ENCODE measurements around the gene GPR176.
A peak's percentile ranks its signal among the peaks of the same experiment; 100 is the strongest.

GPR176 gene

DNA sequence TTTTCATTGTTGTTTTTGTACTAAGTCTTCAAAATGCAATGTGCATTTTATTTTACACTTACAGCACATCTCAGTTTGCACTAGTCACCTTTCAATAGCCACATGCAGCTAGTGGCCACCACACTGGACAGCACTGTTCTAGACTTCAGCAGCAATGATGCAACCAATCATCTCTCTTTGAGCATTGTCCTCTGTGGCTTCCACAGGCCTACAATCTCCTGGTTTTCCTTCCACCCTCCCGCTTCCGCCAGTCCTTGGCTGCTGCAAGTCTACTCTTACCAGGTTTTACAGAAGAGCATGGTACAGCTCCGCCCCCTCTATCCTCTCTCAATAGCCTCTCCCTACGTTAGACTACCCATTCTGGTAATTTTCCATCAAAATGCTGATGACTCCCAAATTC lies 112.3 kb downstream of the GPR176 start:
- no peak for DNase-seq (ENCODE audit: low spot score)

DNA sequence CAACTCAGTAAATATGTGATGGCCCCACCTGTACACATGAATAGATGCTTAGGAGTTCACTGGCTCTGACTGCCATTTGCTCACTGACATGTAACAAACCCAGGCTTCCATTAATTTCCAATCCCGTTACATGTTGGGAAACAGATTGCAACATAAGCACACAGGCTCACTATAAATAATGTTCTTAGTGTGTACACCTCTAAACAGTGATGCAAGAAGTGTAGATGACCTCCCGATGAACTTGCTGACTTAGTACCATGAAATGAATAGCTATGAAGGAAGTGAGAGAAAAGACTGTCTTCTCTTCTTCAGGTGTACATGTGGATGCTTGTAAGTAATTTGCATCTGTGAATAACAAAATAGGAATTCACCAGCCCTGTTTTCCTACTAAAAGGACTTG lies 116.0 kb downstream of the GPR176 start:
- DNase-seq (ENCODE audit: low spot score): no peak

DNA sequence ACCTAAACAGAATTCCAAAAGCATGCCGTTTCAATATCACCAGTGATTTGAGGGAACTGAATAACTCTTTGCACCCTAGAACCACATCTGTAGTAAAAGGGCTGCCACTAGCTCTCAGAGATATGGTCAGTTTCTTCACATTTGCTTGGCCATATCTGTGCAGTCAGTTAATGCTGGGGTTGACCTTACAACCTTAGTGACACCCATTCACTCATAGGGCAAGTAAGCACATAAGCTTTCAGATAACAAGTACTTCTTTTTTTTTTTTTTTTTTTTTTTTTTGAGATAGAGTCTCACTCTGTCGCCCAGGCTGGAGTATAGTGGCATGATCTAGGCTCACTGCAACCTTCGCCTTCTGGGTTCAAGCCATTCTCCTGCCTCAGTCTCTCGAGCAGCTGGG lies 117.0 kb downstream of the GPR176 start:
- no peak for DNase-seq (ENCODE audit: low spot score)

DNA sequence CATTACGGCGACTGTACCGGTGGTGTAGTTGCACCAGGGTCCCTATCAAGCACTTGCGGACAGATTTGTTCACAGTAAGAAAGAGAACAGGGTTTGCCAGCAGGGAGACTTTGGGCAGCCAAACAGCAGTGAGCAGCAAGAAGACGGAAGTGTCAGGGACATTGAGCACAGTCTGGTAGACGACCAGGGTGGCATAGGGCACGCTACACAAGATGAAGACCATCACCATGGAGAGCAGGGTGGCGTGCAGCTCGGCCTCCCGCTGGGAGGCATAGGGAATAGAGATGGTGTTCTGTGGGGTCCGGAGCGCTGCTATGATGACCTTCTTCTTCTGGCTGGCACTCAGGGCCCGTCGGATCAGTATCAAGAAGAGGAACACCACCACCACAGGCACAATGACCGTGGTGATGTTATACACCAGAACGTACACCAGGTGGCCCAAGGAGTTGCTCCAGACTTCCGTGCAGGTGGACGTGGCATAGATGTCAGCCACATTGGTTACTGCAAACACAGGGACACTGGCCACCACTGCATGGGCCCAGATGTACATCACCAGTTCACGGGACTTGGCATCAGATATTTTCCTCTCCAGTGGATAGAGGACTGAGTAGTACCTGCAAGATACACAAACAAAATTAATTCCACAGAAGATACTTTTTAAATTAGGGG lies 118.3 kb downstream of the GPR176 start:
- peak; percentile 27 for DNase-seq (ENCODE audit: low spot score)

DNA sequence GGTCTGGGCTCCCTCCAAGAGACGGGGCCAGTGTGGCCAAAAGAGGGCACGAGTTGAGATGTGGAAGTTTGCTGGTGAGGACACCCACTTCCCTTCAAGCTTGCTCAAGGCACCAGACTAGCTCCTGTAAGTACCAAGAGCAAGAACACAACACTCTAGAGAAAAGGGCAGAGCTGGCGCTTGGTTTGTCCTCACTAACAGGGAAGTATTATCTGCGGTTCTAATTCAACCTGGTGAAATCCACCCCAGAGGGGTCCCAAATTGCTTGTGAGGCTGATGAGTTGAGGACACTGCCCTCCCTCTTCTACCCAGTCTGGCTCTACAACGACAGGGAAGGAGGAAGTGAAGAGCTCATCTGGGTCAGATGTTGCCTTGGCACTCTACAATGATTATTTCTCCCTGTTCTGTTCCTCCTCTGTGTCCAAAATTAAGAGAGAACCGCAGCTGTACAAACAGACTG lies 120.5 kb downstream of the GPR176 start:
- DNase-seq (ENCODE audit: low spot score): no peak

DNA sequence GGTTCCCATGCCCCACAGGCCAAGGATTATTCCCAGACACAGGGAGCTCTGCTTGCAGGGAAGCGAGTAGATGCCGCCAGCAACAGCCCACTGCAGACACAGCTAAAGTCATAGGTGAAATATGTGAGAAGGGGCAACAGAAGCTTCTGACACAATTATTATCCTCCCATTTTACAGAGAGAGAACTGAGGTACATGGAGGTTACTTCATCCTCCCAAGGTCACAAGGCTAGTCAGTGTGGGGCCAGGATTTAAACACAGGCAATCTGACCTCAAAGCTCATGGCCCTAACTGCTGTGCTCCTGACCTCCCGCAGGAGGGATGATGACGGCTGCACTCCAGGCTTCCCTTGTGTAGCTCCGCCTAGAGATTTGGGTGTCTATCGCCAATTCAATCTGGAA lies 121.7 kb downstream of the GPR176 start:
- no peak for DNase-seq (ENCODE audit: low spot score)

DNA sequence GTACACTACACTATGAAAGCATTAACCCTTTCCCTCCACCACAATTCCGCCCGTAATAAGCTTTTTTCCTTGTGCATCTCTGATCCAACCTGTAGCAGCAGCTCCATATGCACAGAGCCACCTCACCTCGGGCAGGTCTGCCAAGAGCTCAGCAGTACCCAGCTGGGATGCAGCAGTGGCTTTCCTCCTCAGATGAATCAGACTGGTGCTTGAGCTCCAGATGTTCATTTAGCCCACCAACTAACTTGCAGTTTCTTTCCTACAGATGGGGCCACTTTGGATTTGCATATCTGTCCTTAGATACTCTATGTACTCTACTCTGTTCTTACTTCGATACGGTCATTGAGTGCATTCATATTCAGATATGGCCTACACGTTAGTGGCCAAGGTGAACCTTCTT lies 122.7 kb downstream of the GPR176 start:
- no peak for DNase-seq (ENCODE audit: low spot score)

DNA sequence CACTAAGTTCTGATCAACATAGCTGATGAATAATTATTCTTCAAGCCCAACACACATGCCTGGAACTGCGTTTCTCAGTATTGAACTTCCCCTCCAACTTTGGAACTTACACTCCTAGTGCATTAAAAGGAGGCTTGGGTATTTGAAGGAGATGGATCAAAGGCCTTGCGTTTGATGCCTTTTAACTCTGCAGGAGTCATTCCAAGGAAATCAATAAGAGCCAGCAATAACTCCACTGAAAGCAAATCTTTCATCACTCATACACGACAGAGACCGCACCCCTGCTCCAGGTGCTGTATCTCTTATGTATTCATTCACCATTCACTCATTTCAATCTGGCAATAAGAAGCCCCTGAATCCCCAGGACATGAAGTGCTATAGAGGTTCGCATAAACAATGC lies 123.5 kb downstream of the GPR176 start:
- no peak for DNase-seq (ENCODE audit: low spot score)

DNA sequence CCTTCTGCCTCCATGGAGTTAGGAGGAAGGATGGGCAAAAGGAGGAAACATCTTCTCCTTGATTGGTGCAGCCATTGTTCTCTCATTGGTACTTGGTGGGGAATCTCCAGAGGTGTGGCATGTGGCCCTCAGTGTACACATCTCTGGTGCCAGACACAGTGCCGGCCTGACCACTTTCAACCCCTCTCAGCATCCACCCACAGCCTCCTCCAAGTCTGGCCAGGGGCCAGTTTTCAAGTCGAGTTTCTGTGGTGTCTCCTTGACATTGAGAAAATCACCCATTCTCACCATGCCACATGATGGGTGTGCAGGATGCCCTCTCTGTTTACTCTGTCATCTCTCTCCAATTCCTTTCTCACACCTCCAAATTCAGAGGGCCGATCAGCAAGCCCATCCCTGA lies 124.6 kb downstream of the GPR176 start:
- DNase-seq (ENCODE audit: low spot score): no peak

DNA sequence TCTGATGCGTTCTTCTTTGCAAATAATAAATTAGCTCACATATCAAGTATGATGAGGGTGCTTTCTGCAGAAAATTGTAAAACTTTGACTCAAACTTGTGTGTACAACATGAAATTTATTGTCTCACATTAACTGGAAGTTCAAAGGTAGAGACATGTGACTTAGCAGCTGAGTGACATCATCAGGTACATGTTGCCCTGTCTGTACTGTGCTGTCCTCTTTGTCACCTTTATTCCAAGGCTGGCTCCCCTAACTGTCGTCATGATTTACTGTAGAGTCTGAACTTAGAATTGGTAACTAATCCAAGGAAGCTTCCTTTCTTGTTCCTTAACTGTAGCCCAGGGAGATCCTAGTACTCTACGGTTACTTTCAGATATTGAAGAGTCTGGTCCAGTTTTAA lies 125.1 kb downstream of the GPR176 start:
- DNase-seq (ENCODE audit: low spot score): no peak

DNA sequence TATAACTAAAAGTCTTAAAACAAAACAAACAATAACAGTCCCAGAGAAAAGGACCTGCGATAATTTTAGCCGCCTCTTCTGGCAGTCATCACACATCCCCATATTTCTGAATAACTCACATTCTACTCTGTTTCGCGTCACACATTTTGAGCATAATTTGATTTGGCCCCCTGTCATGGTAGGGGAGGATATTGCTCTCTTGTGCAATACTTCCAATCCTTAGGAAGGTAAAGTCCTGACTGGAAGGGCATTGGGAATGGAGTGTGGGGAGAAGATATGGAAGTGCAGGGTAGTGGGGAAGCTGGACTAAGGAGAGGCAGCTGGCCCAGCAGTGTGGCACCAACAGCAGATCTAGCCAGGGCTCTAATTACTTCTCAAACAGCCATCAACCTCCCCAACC lies 126.1 kb downstream of the GPR176 start:
- no peak for DNase-seq (ENCODE audit: low spot score)

DNA sequence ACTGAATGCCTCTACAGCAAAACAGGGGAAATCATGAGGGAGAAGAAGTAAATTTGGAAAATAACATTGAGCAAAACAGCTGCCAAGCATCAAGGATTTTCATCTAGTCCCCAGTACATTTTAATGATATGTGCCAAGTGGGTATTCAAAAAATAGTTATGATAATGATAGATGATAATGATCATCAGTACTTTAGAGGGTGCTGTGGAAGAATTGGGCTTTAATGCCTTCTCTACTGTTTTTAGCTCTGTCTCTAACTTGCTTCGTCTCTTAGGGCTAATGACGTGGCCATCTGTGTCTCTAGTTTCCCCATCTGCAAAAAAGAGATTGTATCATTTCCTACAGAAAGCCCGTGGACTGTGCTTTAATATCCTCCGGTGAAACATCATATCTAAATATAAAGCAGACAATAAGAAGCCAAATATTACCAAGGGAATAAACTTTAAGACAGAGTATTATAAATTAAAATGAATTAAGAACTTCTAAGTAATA lies 127.2 kb downstream of the GPR176 start:
- no peak for DNase-seq (ENCODE audit: low spot score)

DNA sequence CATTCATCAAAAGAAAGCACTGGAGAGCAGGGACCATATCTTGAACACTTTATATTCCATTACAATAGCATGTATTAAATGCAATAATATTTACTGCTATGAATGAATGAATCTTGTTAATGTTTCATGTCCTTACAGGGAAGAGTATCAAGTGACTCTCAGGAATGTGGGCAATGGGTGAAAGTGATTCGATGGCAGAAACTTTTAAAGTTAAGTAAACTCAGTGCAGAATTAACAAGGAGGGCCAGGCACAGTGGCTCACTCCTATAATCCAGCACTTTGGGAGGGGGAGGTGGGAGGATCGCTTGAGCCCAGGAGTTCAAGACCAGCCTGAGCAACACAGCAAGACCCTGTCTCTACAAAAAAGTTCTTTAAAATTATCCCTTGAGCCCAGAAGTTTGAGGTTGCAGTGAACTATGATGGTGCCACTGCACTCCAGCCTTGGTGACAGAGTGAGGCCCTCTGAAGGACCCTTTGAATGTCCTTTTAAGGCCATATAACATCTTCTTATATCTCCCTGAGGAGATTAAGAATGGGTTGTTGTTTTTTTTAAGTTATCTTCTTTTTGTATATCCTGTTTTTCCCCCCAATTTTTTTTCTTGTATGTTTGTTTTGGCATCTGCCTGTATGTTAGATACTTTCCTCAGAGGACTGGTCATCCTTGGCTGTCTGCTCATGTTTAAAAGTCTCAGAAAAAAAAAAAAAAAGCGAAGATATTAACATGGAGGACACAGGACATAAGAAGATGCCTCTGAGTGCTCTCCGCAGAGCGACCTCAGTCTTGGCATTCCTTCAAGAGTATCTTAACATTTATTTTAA lies 127.8 kb downstream of the GPR176 start:
- no peak for DNase-seq (ENCODE audit: low spot score)

DNA sequence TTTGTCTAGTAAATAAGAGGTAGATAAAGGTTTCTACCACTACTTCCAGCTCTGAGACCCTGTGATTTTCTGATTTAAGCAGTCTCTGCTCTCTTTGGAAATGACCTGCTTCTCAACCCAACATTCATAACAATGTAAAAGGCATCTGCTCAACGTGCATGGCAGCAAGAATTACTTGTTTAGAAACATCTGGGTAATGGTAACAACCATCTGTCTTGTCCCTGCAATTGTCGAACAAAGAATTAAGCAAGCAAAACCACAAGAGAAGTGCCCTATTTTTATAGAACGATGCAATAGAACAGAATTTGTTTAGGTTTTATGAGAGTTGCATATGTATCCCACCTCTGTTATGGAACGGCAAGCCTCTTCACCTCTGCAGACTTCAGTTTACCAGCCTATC lies 130.3 kb downstream of the GPR176 start:
- DNase-seq (ENCODE audit: low spot score): no peak

DNA sequence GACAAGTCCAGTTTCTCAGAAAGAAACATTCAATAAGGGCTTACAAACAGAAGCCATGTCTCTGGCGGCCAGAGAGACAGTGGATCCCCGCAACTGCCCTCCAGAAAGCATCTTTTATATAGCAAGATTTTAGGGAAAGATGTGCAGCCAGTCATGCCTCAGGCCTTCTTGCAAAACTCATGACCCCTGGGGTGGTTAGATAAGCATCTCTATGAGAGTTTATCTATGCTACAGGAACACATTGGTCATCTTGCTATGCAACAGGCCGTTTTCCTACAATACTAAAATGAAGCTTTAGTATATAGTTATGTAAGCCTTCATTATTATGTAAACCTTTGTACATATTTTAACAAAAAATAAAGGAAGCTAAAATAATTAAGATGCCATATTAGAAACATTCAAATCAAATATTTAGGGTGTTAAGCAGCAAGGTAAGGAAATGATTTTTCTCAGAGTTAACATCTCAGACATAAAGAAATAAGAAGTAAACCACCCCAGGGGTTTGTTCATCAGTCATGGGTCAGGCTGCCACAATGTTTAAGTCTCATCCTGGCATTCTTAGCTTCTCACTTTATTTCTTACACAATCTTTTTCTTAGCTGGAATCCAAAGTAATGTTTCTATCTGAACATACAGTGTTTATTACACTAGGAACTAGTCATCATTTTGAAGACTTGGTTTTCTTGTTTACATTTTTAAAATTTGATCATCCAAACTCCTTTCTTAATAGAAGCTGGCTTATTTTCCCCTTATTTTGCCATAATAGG lies 131.1 kb downstream of the GPR176 start:
- DNase-seq (ENCODE audit: low spot score): peak; percentile 24

DNA sequence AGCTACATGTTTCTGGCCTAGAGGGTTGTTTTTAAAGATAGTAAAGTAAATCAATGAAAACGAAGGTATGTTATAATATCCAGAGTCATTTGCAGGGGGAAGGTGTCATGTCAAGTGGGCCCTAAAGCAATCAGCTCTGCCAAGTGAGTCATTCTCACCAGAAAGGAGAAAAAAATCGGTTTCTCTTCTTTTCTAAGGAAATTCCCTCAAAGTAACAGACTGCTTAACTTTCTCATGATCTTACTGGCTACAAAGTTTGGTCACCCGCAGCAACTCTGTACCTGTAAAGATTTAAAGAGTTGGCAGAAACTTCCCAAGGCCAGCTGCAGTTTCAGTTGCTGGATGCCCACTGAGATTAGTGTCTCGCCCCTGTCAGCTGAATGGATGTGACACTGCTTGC lies 132.0 kb downstream of the GPR176 start:
- DNase-seq (ENCODE audit: low spot score): no peak

DNA sequence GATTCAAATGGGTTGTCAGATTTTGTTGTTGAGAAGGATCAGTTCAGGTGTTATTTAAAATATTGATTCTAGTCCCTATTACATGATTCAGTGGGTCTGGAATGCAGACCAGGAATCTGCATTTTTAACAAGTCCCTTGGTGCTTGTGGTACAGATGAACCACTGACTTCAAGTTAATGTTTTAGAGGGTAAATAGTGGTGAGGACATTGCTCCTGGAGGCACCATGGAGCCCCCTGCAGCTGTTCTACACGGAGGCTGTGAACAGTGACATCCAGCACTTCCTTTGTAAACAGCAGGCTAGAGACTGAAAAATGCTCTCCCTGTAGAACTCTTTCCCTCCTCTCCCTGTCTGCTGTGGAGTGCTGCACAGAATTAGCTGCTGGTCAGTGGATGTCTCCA lies 132.6 kb downstream of the GPR176 start:
- no peak for DNase-seq (ENCODE audit: low spot score)

DNA sequence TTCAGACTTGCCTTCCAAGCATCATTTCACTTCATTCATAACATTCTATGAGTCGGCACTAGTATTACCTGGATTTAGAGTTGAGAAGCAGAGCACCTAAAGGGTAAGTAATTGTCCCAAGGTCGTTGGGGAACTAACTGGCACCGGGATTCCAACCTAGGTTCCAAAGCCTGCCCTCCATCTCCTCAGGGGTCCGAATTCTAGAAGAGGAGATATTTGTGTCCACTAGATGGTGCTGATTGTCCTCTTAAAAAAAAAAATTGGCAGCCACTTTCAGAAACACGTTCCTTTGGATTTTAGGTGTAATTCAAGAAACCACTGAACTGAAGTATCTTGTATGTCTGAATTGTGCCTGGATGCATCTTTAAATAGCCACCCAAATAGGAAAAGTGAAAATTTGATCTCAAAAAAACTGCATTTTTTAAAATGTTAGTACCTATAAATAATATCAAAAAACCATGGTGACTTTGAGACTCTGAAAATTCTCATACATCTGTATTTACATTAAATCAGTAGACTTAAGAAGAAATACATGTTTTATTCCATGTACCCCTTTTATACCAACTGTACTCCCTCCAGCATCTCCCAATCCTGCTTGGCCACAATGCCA lies 133.5 kb downstream of the GPR176 start:
- DNase-seq (ENCODE audit: low spot score): peak; percentile 56

DNA sequence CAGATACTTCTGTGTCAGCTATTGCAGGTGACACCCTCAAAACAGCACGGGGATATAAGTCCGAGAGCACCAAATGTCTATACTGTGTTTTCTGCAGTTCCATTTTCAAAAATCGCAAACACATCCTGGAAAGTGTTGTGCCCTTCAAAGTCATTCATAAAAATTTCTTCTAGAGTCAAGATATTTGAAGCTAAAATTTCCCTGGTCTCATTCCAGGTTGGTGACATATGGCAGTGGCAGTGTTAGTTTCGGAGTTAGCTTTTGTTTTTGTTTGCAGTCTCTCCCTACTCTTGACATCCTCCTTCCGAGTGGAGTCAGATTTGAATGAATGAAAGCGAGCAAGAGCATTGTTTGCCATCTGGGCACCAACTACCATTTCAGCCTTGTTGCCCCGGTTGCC lies 134.2 kb downstream of the GPR176 start:
- no peak for DNase-seq (ENCODE audit: low spot score)

DNA sequence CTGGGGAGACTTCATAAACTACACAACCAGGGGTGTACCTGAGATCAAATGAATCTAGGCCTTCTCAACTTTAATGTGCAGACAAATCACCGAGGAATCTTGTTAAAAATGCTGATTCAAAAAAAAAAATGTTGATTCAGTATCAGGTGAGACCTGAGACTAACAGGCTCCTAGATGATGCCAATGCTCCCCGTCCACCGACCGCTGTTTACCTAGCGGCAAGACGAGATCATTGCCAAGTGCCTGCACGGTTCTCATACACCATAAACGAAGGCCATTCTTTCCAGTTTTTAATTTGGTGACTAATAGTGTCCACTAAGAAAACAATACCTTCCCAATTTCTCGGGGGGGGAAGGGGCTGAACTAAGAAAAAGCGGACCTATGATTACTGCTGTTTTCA lies 134.9 kb downstream of the GPR176 start:
- DNase-seq (ENCODE audit: low spot score): no peak

DNA sequence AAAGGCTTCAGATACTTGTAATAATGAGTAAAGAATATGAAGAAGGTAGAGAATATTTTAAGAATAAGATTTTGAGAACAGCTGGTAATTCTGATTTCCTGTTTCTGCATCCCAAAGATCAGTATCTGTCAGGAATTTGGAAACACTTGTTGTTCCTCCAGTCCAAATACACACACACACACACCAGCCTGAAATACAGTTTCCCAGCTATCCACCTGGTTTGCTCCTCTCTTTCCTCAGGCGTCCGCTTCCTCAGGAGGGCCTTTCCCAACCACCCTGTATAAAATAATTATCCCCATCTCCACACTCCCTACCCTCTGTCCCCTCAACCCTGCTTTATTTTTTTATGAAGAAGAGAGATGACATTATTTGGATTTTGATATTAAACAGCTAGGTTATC lies 135.4 kb downstream of the GPR176 start:
- DNase-seq (ENCODE audit: low spot score): no peak

DNA sequence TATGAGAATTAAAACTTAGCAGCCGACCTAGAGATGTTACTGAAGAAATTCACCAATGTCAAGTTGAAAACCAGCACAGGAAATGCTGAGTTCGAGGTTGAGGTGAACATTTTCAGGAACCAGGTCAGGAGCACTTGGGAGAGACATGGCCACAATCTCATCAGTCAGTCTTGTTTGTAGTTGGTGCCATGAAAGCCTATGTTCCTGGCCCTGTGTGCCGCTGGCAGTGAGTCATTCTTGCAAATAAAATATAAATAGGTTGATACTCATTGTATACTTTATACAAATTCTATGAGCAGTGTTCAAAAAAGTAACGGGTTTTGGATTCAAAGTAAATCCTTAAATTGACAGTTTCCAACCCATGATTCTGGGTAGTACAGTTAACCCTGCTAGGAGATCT lies 135.9 kb downstream of the GPR176 start:
- no peak for DNase-seq (ENCODE audit: low spot score)

Measured in GM03348 (cell line).